Germinal center (tissue), 1 donor: ENCODE data around the gene SGMS2.

Experiments
- DNase-seq: peaks from one replicate; pipeline ENCODE4 v3.0.0; 2012; ENCODE audit warnings: mixed read lengths, low spot score

Gene SGMS2

GRCh38 chr4:107828315-107829090 lies 3.8 kb downstream of the SGMS2 start:
- no peak for DNase-seq

GRCh38 chr4:107831140-107831539 lies 6.4 kb downstream of the SGMS2 start:
- no peak for DNase-seq

- no peak for DNase-seq
These were observed 7.6 kb downstream of the SGMS2 start for GRCh38 chr4:107832275-107832807.

- DNase-seq: no peak
These were observed 9.6 kb downstream of the SGMS2 start for GRCh38 chr4:107834241-107834794.

GRCh38 chr4:107835406-107835805 lies 10.7 kb downstream of the SGMS2 start:
- DNase-seq: no peak

- DNase-seq: no peak
These were observed 12.6 kb downstream of the SGMS2 start for GRCh38 chr4:107837317-107837716.

GRCh38 chr4:107837776-107838618 lies 13.3 kb downstream of the SGMS2 start:
- no peak for DNase-seq

GRCh38 chr4:107838861-107839565 lies 14.3 kb downstream of the SGMS2 start:
- DNase-seq: no peak

- DNase-seq: no peak
These were observed 18.7 kb downstream of the SGMS2 start for GRCh38 chr4:107843391-107843790.

GRCh38 chr4:107845681-107846080 lies 20.9 kb downstream of the SGMS2 start:
- no peak for DNase-seq

- DNase-seq: no peak
These were observed 25.7 kb downstream of the SGMS2 start for GRCh38 chr4:107850438-107850837.

- no peak for DNase-seq
These were observed 29.0 kb downstream of the SGMS2 start for GRCh38 chr4:107853444-107854355.

GRCh38 chr4:107854356-107855022 lies 29.8 kb downstream of the SGMS2 start:
- DNase-seq: no peak

- no peak for DNase-seq
These were observed 31.0 kb downstream of the SGMS2 start for GRCh38 chr4:107855723-107856122.

- no peak for DNase-seq
These were observed 32.2 kb downstream of the SGMS2 start for GRCh38 chr4:107856901-107857300.

- no peak for DNase-seq
These were observed 33.0 kb downstream of the SGMS2 start for GRCh38 chr4:107857741-107858140.

- DNase-seq: no peak
These were observed 33.5 kb downstream of the SGMS2 start for GRCh38 chr4:107858158-107858742.

GRCh38 chr4:107862658-107863057 lies 37.9 kb downstream of the SGMS2 start:
- DNase-seq: no peak

GRCh38 chr4:107863416-107863815 lies 38.7 kb downstream of the SGMS2 start:
- DNase-seq: no peak

- no peak for DNase-seq
These were observed 39.2 kb downstream of the SGMS2 start for GRCh38 chr4:107863850-107864371.
